HepG2 (cell line): Measurements from ENCODE around the gene TAS1R1. TPM values are rescaled to one million over a fixed set of nuclear protein-coding genes. Genes with fewer than 3 reads are reported as not detected.

ENCODE experiments used
- BCL6 ChIP-seq: IDR thresholded peaks from 2 replicates; pipeline ENCODE4 v1.6.1; 2016; ENCODE audit warnings: missing genetic modification reagents, missing compliant biosample characterization
- CSRNP1 ChIP-seq: sonication (generic); formaldehyde crosslinking; IDR thresholded peaks from 2 replicates; pipeline ENCODE4 v1.8.1; 2023; ENCODE audit warnings: mild to moderate bottlenecking, missing genetic modification reagents
- GATAD2A ChIP-seq: IDR thresholded peaks from 2 replicates; pipeline ENCODE4 v1.6.1; 2016
- JUNB ChIP-seq: sonication (generic); formaldehyde crosslinking; IDR thresholded peaks from 2 replicates; pipeline ENCODE4 v1.8.0; 2022; ENCODE audit warnings: missing genetic modification reagents, mild to moderate bottlenecking, borderline replicate concordance
- MED1 ChIP-seq: sonication (generic); formaldehyde crosslinking; IDR thresholded peaks from 2 replicates; pipeline ENCODE4 v1.4.0; 2020; ENCODE audit warnings: missing genetic modification reagents
- MED8 ChIP-seq: sonication (generic); formaldehyde crosslinking; IDR thresholded peaks from 2 replicates; pipeline ENCODE4 v1.8.1; 2023; ENCODE audit warnings: mild to moderate bottlenecking, missing genetic modification reagents; ENCODE audit not compliant: insufficient replicate concordance
- NFYC ChIP-seq: IDR thresholded peaks from 2 replicates; pipeline ENCODE4 v1.6.1; 2016; ENCODE audit warnings: missing genetic modification reagents, missing compliant biosample characterization
- RCOR2 ChIP-seq: IDR thresholded peaks from 2 replicates; pipeline ENCODE4 v1.6.1; 2016; ENCODE audit warnings: missing biosample characterization, missing genetic modification reagents
- SALL1 ChIP-seq: sonication (generic); formaldehyde crosslinking; IDR thresholded peaks from 2 replicates; pipeline ENCODE4 v1.8.0; 2022; ENCODE audit warnings: mild to moderate bottlenecking, missing genetic modification reagents
- SMAD9 ChIP-seq: sonication (generic); formaldehyde crosslinking; IDR thresholded peaks from 2 replicates; pipeline ENCODE4 v1.5.1; 2020; ENCODE audit warnings: mild to moderate bottlenecking, missing genetic modification reagents
- SOX6 ChIP-seq, 2 experiments: fragments of 450-650 bp in 1 of 2; sonication (generic) in 1 of 2; formaldehyde crosslinking in 1 of 2; IDR thresholded peaks; 2 replicates each; pipeline versions ENCODE4 v1.4.0 to v1.6.1; 2017 to 2020; ENCODE audit warnings: antibody characterized with exemption in 1 of 2, mild to moderate bottlenecking in 1 of 2, missing genetic modification reagents in 1 of 2
- ZBED4 ChIP-seq: sonication (generic); formaldehyde crosslinking; IDR thresholded peaks from 2 replicates; pipeline ENCODE4 v1.4.0; 2020; ENCODE audit warnings: missing genetic modification reagents, borderline replicate concordance
- ZNF430 ChIP-seq: sonication (generic); formaldehyde crosslinking; IDR thresholded peaks from 2 replicates; pipeline ENCODE4 v1.9.0; 2021; ENCODE audit warnings: mild to moderate bottlenecking, missing genetic modification reagents
- ZNF431 ChIP-seq: sonication (generic); formaldehyde crosslinking; IDR thresholded peaks from 2 replicates; pipeline ENCODE4 v1.9.0; 2022; ENCODE audit warnings: missing genetic modification reagents, low read depth, mild to moderate bottlenecking, borderline replicate concordance
- ZSCAN9 ChIP-seq: IDR thresholded peaks from 2 replicates; pipeline ENCODE4 v1.6.1; 2016; ENCODE audit warnings: borderline replicate concordance
- polyA plus RNA-seq, 8 experiments: library from polyadenylated mRNA; depleted of rRNA in 3 of 8; stranded (reverse) in 7 of 8; unstranded in 1 of 8; fragments of >200 nt; fragmentation: Illumina TruSeq in 4 of 8; extraction: Trizol in 4 of 8; gene quantifications; 2 replicates each; pipeline versions ENCODE4 v1.2.1 to v1.2.3, GENCODE V29; 2011 to 2016; ENCODE audit warnings: low read depth in 4 of 8, missing spikeins in 1 of 8, mixed read lengths in 1 of 8; ENCODE audit not compliant: insufficient read depth in 1 of 8
- total RNA-seq, 5 experiments: library from RNA; depleted of rRNA; stranded (reverse); fragments of >200 nt; fragmentation: Illumina TruSeq; extraction: Trizol; gene quantifications; 2 replicates each; pipeline ENCODE4 v1.2.3, GENCODE V29; 2016; ENCODE audit warnings: low read depth in 1 of 5
- TF ChIP-seq, protein P1 (sequence below): sonication (generic); formaldehyde crosslinking; IDR thresholded peaks from 2 replicates; pipeline ENCODE4 v1.4.0; 2020; ENCODE audit warnings: missing genetic modification reagents
- TF ChIP-seq, protein P2 (sequence below): sonication (generic); formaldehyde crosslinking; IDR thresholded peaks from 2 replicates; pipeline ENCODE4 v1.5.0; 2020; ENCODE audit warnings: missing genetic modification reagents
- TF ChIP-seq, protein P3 (sequence below): sonication (generic); formaldehyde crosslinking; IDR thresholded peaks from 2 replicates; pipeline ENCODE4 v1.8.0; 2022; ENCODE audit warnings: missing genetic modification reagents, mild to moderate bottlenecking, borderline replicate concordance
- TF ChIP-seq, protein P4 (sequence below): sonication (generic); formaldehyde crosslinking; IDR thresholded peaks from 2 replicates; pipeline ENCODE4 v1.8.0; 2022; ENCODE audit warnings: mild to moderate bottlenecking, missing genetic modification reagents

TAS1R1 gene
- total and polyA plus RNA-seq, 2 of the 13 experiments (the other 11 are each of a cell fraction or from before 2014, with no cell fraction given) = 1.4 to 1.6 TPM

DNA sequence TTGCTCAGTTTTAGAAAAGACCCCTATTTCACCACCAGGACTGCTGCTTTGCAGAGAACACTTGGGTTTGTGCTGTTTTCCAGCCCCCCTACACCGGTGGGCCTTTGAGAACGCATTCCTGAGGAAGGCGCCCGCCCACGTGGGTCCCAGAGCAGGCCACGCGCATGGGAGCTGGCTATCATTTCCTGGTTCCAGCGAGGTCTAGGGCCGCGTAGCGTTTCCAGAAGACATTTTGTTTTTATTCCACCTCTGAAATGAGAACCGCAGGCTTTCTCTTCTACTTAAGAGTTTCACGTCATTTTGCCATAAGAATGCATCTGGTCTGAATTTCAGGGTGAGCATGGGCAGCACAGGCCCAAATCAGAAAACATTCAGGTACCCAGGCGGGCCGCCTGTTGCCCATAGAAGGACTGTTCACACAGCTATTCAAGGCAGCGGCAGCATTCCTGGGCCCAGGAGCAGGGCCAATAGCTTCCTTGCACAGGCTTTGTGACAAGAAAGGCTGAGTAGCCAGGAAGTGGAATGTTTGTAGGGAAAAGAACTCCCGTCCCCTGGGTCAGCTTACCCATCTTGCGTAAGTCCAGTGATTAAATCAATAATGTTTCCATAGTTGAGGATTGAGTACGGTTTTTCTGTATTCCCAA is 48.9 kb downstream of the TAS1R1 start (continued):
- TF ChIP-seq BCL6 (CRISPR knock-in tag) (peak; percentile 68), NFYC (CRISPR knock-in tag) (peak; percentile 46), ZSCAN9 (CRISPR knock-in tag) (peak; percentile 88), GATAD2A (CRISPR knock-in tag) (peak; percentile 87), ZNF431 (CRISPR knock-in tag) (no peak), RCOR2 (no peak), ZBED4 (CRISPR knock-in tag) (peak; percentile 84), JUNB (CRISPR knock-in tag) (no peak), SALL1 (CRISPR knock-in tag) (peak; percentile 83), CSRNP1 (CRISPR knock-in tag) (0 out of 2 replicates have a peak, but pooled peaks have one; percentile 25), SMAD9 (CRISPR knock-in tag) (no peak), MED8 (CRISPR knock-in tag) (peak; percentile 23), ZNF430 (CRISPR knock-in tag) (peak; percentile 78), SOX6 (IDR thresholded peaks at IDR 0.05) (no peak), SOX6 (CRISPR knock-in tag; IDR thresholded peaks at IDR 0.05) (peak; percentile 51), MED1 (CRISPR knock-in tag) (peak; percentile 88)
- TF ChIP-seq, protein P1, sequence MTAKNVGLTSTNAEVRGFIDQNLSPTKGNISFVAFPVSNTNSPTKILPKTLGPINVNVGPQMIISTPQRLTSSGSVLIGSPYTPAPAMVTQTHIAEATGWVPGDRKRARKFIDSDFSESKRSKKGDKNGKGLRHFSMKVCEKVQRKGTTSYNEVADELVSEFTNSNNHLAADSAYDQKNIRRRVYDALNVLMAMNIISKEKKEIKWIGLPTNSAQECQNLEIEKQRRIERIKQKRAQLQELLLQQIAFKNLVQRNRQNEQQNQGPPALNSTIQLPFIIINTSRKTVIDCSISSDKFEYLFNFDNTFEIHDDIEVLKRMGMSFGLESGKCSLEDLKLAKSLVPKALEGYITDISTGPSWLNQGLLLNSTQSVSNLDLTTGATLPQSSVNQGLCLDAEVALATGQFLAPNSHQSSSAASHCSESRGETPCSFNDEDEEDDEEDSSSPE (CRISPR knock-in tag) = peak; percentile 58
- TF ChIP-seq, protein P2, sequence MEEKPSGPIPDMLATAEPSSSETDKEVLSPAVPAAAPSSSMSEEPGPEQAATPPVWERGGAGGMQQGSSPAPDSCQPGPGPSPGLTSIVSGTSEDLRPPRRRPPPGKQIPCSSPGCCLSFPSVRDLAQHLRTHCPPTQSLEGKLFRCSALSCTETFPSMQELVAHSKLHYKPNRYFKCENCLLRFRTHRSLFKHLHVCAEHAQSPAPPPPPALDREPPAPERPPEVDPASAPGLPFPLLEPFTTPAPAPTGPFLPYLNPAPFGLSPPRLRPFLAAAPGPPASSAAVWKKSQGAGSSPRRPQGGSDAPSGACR = no peak; the same call in 1 of the 2 replicates
- TF ChIP-seq, protein P3, sequence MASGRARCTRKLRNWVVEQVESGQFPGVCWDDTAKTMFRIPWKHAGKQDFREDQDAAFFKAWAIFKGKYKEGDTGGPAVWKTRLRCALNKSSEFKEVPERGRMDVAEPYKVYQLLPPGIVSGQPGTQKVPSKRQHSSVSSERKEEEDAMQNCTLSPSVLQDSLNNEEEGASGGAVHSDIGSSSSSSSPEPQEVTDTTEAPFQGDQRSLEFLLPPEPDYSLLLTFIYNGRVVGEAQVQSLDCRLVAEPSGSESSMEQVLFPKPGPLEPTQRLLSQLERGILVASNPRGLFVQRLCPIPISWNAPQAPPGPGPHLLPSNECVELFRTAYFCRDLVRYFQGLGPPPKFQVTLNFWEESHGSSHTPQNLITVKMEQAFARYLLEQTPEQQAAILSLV (CRISPR knock-in tag) = 0 out of 2 replicates have a peak, but pooled peaks have one; percentile 49
- TF ChIP-seq, protein P4, sequence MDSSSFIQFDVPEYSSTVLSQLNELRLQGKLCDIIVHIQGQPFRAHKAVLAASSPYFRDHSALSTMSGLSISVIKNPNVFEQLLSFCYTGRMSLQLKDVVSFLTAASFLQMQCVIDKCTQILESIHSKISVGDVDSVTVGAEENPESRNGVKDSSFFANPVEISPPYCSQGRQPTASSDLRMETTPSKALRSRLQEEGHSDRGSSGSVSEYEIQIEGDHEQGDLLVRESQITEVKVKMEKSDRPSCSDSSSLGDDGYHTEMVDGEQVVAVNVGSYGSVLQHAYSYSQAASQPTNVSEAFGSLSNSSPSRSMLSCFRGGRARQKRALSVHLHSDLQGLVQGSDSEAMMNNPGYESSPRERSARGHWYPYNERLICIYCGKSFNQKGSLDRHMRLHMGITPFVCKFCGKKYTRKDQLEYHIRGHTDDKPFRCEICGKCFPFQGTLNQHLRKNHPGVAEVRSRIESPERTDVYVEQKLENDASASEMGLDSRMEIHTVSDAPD (CRISPR knock-in tag) = no peak
